Neural cell (in vitro differentiated cells): ENCODE results near the gene ZFR2.
"Not testable (repeated sequence)": the region's sequence is repeated elsewhere in the genome, so short reads cannot be mapped to it uniquely, and the experiment has no call there.

Experiments used
- EP300 ChIP-seq: fragments of 450-650 bp; conservative IDR thresholded peaks from 2 replicates; pipeline ENCODE4 v1.6.1; 2014; ENCODE audit warnings: antibody characterized with exemption, mild to moderate bottlenecking, moderate library complexity; ENCODE audit not compliant: poor library complexity, severe bottlenecking
- EZH2 ChIP-seq: fragments of 200-600, 300-800 bp; shearing (Covaris generic), sonication (generic); IDR thresholded peaks from 2 replicates; pipeline ENCODE4 v1.6.1; 2014; ENCODE audit warnings: antibody characterized with exemption, low read length, borderline replicate concordance, mild to moderate bottlenecking; ENCODE audit not compliant: insufficient read depth, poor library complexity, severe bottlenecking
- MXI1 ChIP-seq: fragments of 450-650 bp; conservative IDR thresholded peaks from 2 replicates; pipeline ENCODE4 v1.6.1; 2014; ENCODE audit warnings: antibody characterized with exemption, mild to moderate bottlenecking; ENCODE audit not compliant: poor library complexity, severe bottlenecking
- POLR2AphosphoS5 ChIP-seq: IDR thresholded peaks from 2 replicates; pipeline ENCODE4 v1.6.1; 2012
- RAD21 ChIP-seq: fragments of 450-650 bp; conservative IDR thresholded peaks from 2 replicates; pipeline ENCODE4 v1.6.1; 2014; ENCODE audit warnings: antibody characterized with exemption, mild to moderate bottlenecking, moderate library complexity
- SMC3 ChIP-seq: fragments of 450-650 bp; conservative IDR thresholded peaks from 2 replicates; pipeline ENCODE4 v1.6.1; 2014; ENCODE audit warnings: antibody characterized with exemption, mild to moderate bottlenecking, moderate library complexity; ENCODE audit not compliant: poor library complexity
- TAF1 ChIP-seq: IDR thresholded peaks from 2 replicates; pipeline ENCODE4 v1.6.1; 2012; ENCODE audit warnings: low read depth
- TF ChIP-seq, protein P1 (sequence below): fragments of 450-650 bp; IDR thresholded peaks from 2 replicates; pipeline ENCODE4 v1.5.1; 2014; ENCODE audit warnings: antibody characterized with exemption, mild to moderate bottlenecking, moderate library complexity; ENCODE audit not compliant: poor library complexity, severe bottlenecking
- TF ChIP-seq, protein P2 (sequence below): IDR thresholded peaks from 2 replicates; pipeline ENCODE4 v1.6.1; 2012; ENCODE audit warnings: borderline replicate concordance

DNA sequence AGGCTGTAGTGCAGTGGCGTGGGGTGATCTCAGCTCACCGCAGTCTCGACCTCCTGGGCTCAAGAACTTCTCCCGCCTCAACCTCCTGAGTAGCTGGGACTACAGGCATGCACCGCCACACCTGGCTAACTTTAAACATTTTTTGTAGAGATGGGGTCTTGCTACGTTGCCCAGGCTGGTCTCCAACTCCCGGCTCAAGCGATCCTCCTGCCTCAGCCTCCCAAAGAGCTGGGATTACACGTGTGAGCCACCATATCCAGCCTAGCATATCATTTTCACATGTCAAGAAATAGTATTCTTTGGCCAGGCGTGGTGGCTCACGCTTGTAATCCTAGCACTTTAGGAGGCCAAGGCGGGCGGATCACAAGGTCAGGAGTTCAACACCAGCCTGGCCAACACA lies 110.5 kb downstream of the ZFR2 start:
- TF ChIP-seq, protein P1, sequence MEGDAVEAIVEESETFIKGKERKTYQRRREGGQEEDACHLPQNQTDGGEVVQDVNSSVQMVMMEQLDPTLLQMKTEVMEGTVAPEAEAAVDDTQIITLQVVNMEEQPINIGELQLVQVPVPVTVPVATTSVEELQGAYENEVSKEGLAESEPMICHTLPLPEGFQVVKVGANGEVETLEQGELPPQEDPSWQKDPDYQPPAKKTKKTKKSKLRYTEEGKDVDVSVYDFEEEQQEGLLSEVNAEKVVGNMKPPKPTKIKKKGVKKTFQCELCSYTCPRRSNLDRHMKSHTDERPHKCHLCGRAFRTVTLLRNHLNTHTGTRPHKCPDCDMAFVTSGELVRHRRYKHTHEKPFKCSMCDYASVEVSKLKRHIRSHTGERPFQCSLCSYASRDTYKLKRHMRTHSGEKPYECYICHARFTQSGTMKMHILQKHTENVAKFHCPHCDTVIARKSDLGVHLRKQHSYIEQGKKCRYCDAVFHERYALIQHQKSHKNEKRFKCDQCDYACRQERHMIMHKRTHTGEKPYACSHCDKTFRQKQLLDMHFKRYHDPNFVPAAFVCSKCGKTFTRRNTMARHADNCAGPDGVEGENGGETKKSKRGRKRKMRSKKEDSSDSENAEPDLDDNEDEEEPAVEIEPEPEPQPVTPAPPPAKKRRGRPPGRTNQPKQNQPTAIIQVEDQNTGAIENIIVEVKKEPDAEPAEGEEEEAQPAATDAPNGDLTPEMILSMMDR = not testable (repeated sequence)
- TF ChIP-seq TAF1, EP300, RAD21, EZH2, POLR2AphosphoS5, SMC3, MXI1: not testable (repeated sequence)
- TF ChIP-seq, protein P2, sequence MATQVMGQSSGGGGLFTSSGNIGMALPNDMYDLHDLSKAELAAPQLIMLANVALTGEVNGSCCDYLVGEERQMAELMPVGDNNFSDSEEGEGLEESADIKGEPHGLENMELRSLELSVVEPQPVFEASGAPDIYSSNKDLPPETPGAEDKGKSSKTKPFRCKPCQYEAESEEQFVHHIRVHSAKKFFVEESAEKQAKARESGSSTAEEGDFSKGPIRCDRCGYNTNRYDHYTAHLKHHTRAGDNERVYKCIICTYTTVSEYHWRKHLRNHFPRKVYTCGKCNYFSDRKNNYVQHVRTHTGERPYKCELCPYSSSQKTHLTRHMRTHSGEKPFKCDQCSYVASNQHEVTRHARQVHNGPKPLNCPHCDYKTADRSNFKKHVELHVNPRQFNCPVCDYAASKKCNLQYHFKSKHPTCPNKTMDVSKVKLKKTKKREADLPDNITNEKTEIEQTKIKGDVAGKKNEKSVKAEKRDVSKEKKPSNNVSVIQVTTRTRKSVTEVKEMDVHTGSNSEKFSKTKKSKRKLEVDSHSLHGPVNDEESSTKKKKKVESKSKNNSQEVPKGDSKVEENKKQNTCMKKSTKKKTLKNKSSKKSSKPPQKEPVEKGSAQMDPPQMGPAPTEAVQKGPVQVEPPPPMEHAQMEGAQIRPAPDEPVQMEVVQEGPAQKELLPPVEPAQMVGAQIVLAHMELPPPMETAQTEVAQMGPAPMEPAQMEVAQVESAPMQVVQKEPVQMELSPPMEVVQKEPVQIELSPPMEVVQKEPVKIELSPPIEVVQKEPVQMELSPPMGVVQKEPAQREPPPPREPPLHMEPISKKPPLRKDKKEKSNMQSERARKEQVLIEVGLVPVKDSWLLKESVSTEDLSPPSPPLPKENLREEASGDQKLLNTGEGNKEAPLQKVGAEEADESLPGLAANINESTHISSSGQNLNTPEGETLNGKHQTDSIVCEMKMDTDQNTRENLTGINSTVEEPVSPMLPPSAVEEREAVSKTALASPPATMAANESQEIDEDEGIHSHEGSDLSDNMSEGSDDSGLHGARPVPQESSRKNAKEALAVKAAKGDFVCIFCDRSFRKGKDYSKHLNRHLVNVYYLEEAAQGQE = not testable (repeated sequence)
